KBM-7 (cell line): ENCODE results near the gene ZNF385B.
"Not testable (repeated sequence)": the region's sequence is repeated elsewhere in the genome, so short reads cannot be mapped to it uniquely, and the experiment has no call there.

Experiments used
- DNase-seq: peaks from one replicate; pipeline ENCODE4 v3.0.0-alpha.2; 2015
- in situ Hi-C: fragments of 300-500 bp; cut with MboI; formaldehyde crosslinking; loops from 2 replicates; pipeline ENCODE4 v1.14.3; 2020; ENCODE audit warnings: low sequenced_read_pairs, low pct_unique_long_range_greater_than_20kb, mixed read lengths

The ZNF385B gene

DNA sequence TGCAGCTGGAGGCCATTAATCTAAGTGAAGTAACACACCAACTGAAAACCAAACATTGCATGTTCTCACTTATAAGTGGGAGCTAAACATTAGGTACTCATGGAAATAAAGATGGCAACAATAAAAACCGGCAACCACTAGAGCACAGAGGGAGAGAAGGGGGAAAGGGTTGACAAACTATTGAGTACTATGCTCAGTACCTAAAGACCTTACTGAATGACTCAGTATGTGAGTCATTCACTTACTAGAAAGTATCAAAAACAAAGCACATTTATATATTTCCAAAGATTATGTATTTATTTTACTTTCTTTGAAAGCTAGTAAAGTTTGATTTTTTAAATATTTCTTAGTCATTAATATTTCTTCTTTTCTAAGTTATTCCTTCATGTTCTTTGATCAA is 48.9 kb downstream of the ZNF385B start:
- DNase-seq = no peak
- in situ Hi-C loops = no loop called here

DNA sequence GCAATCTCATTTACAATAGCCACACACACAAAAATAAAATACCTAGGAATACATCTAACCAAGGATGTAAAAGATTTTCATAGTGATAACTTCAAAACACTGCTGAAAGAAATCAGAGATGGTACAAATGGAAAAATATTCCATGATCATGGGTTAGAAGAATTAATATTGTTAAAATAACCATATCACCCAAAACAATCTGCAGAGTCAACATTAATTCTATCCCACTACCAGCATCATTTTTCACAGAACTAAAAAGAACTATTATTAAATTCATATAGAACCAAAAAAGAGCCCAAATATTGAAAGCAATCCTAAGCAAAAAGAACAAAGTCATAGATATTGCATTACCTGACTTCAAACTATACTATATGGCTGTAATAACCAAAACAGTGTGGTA is 50.4 kb downstream of the ZNF385B start:
- DNase-seq = no peak
- in situ Hi-C loops = no loop called here

DNA sequence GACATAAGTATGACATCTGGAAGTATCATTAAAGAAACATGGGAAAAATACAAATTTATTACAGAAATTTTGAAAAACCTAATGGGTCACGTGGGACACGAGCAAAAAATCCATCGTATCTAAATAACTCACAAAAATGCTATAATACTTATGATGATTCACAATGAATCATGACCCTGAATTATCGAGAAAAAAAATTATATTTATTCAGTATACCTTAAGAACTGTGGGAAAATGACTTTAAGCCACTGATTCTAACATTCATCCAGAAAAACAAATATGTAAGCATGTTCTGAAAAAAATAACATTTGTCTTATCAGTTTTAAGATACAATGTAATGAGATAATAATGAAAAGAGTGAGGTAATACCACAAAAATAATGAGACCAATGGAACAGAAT is 51.8 kb downstream of the ZNF385B start:
- in situ Hi-C loops = no loop called here

DNA sequence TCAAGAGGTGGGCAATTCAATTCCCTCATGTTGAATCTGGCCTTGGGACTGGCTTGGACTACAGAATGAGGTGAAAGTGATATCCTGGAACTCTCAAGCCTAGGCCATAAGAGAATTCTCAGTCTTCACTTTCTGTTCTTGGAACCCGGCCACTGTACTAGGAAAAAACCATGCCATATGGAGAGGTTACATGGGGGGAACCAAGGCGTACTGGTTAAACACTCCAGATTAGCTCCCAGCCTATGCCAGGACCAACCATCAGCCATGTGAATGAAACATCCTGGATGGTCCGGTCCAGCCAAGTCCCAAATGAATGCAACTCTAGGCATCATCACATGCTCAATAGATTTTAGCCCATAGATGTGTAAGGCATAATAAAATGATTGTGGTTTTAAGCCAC is 56.4 kb downstream of the ZNF385B start:
- in situ Hi-C loops = no loop called here
- DNase-seq = no peak

More for the DNA sequence above, 51.8 kb downstream of the ZNF385B start:
- DNase-seq = no peak

DNA sequence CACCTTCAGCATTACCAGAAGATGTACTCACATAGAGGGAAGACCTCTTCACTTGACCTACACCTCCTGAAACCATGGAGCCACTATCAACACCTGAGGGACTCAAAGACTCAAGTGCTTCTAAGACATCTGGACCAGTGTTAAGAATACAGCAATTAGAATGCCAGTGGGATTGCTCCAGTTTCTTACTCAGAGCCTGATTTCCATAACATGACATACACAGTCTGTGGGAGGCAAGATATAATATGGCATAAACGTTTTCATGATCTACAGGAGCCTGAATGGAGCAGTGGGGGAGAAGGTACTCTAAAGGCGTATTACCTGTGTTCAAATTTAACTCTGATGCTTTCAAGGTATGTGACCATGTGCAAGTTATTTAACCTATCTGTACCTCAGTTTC is 57.2 kb downstream of the ZNF385B start:
- DNase-seq = no peak
- in situ Hi-C loops = no loop called here

DNA sequence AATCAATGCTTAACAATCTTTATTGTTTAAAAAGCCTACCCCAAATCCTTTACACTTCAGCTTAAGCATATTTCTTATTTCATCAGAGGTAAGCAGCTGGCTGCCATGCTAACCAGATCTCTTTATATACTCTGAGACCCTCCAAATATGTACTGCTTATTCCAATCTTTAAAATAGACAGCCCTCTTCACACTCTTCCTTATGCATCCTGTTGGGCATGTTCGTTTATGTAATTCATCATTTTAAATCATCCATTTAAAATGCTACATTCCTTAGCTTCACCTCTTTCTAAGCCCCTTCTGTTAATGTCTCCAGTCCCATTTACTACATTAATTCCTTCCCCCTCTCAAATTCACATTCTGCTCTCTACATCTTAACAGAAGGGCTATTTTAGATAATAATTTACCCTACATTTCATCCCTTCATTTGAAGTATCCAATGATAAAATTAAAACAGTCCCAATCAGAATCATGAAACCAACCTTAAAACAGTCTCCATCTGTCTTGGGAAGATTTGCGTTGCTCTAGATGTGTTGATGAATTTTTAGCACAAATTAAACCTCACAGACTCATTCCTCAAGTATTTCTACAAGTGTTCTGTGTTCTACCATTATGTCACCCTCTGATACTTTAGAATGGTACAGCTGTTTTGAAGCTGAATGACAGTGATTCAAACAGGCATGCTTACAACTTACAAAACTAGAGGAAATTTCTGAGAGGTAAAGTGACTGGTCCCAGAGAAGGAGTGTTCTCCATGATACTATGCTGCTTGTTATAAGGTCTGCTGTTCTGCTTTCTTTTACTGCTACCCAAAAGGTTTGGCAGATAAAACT is 59.1 kb downstream of the ZNF385B start:
- DNase-seq = no peak
- in situ Hi-C loops = no loop called here

DNA sequence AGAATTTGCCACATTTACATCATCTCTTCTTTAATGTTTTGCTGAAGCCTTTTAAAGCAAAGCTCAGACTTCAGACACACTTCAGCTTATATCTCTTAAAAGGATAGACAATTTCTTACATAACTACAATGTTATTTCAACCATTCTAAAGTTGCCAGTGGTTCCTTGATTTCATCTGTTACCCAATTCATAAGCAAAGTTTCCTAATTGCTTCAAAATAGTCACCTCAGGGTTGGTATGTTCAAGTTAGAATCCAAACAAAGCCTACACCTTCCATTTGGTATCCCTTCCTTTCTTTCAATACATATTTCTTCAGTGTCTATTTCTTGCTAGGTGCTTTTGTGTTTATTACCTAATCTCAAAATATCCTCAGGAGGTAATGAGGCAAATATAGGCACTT is 60.6 kb downstream of the ZNF385B start:
- in situ Hi-C loops = no loop called here
- no peak for DNase-seq

DNA sequence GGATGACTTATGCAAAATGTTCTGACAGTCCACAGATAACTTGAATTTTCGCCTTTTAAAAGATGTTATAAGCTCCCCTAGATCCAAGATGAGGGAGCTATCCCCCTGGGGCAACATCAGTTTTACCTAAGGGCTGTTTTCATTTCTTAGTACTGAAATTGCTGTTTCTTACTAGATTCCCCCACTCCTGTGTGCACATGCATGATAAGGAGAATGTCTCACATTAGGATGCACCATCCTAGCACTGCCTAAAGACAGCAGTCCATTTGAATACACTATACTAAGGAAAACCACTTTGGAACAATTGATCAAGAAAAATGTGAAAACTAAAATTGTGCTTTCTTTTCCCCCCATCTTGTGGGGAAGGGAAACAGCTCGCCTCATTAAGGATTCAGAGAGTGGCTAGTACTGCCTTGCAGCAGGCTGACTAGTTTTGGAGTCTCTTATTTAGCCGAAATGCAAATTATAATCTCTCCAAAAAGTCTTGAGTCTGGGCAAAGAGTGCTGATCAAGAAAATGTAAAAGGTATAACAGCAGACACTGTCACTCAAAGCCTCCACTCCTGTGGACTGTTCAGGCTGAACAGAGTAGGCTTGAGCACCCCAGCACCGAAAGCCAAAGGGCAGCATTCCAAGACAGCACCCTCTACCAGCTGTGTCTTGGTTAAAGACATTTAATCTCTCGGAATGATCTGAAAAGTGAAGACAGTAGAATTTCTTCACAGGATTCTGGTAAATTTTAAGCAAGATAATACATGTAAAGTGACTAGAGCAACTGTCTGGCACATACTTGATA is 65.0 kb downstream of the ZNF385B start:
- no peak for DNase-seq
- in situ Hi-C loops = no loop called here

DNA sequence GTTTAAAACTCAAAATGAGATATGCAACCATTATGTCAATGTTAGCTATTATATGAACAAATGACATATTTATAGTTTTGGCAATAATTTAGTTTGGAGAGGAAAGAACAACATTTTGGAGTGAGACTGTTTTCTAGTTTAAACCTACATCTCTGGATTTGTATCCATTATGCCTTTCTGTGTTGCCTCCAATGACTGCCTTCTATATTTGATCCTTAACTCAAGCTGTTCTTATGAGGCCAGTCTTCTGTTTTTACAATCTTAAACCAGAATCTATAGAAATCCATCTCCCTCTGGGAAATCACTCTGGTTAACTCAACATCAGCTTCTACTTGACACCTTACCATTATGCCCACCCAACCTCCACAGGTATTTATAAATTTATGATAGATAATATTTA is 67.5 kb downstream of the ZNF385B start:
- in situ Hi-C loops = no loop called here
- no peak for DNase-seq

DNA sequence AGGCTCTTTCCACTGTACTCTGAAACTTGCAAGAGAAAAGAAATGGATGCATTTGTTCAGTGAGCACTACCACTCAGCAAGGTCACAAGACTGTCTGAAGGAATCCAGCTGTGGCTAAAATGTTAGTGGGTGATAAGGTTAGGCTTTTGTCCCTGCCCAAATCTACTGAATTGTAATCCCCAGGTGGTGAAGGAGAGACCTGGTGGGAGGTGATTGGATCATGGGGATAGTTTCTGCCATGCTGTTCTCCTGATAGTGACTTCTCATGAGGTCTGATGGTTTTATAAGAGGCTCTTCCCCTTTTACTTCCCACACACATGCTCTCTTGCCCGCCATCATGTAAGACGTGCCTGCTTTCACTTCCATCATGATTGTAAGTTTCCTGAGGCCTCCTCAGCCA is 68.2 kb downstream of the ZNF385B start:
- no peak for DNase-seq
- in situ Hi-C loops = no loop called here

DNA sequence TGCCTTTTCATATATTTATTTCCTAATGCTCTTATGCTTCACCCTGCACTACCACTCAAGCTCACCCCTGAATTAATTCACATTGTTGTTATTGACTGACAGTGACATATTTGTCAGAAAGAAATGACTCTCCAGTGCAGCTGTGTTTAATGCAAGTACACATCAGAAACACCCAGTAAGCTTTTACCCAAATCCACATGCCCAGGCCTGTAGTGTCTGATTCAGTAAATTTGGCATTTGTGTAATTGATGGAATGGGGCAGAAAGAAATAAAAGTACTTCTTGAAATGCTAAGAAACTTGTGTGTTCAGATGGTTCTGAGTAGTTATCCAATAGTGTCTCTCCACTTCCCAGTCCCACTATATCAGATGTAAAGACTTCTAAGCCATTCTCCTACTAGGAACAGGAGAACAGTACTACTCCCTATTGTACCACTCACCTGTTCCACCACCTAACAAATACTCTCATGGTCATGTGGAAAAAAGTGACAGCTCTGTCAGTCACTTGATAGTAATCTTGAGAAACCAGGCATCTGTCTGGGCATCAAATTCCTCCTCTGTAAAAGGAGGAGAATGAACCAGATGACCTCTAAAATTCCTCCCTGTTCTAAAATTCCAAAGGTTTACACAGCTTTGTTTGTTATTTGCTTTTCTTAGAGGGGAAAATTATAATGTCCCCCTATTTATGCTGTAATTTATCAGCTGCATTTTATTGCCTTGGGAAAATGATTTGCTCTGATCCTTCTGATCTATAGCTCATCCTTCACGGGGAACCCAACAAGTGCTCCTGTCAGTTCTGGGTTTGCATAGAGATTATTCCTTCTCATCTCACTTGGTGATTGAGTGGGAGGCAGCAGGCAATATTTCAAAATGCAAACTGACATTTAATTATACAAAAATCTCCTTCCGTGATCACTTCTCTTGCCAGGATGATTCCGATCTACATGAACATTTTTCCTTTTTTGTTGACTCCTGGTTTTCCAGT is 70.9 kb downstream of the ZNF385B start:
- in situ Hi-C loops = no loop called here
- DNase-seq = no peak

DNA sequence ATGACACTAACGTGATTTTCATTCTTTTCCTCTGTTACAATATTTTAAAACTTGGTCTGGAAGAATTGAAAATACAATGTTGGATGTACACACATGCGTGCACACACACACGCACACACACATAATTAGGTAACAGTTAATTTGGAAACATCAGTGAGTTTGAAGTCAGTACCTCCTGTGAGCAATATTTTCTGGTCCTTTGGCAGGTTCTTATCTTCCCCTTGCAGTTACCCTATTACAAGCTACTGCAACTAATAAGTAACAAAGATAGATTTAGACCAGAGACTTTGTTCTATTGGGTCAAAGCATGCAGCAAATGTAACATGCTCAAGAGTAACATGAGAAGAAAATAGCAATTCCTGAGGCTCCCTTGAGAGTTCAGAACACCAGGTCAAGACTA is 73.3 kb downstream of the ZNF385B start:
- DNase-seq = no peak
- in situ Hi-C loops = no loop called here

DNA sequence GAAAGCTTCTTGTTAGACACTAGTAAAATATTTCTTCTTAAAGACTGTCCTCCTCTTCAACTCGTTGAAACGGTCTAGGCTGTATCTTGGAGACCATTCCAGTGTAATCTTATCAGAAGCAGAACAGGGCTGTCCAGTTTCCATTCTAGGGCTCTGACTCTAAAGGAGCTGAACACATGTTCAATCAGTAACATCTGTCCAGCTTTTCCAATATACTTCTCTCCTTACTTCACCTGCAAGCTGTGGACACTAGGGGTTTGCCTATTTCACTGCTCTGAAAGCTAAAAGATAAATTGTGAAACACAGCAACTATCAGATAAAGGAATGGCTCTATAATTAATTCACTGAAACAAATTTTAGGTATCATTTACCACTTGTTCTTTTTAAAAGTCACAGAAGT is 73.8 kb downstream of the ZNF385B start:
- no peak for DNase-seq
- in situ Hi-C loops = no loop called here

DNA sequence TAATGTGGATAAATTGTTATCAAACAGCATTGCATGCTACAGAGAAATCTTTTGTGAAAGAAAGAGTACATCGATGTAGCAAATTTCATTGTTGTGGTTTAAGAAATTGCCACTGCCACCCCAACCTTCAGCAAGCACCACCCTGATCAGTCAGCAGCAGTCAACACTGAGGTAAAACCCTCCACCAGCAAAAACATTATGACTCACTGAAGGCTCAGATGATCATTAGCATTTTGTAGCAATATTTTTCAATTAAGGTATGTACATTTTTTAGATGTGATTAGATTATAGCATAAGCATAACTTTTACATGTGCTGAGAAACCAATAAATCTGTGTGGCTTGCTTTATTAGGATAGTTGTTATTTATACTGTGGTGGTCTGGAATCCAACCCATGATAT is 75.5 kb downstream of the ZNF385B start:
- no peak for DNase-seq
- in situ Hi-C loops = no loop called here

DNA sequence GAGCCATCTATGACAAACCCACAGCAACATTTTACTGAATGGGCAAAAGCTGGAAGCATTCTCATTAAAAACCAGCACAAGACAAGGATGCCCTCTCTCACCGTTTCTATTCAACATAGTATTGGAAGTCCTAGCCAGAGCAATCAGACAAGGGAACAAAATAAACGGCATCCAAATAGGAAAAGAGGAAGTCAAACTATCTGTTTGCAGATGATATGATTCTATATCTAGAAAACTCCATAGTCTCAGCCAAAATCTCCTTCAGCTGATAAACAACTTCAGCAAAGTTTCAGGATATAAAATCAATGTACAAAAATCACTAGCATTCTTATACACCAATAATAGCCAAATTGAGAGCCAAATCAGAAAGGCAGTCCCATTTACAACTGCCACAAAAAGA is 79.1 kb downstream of the ZNF385B start:
- in situ Hi-C loops, DNase-seq: not testable (repeated sequence)

DNA sequence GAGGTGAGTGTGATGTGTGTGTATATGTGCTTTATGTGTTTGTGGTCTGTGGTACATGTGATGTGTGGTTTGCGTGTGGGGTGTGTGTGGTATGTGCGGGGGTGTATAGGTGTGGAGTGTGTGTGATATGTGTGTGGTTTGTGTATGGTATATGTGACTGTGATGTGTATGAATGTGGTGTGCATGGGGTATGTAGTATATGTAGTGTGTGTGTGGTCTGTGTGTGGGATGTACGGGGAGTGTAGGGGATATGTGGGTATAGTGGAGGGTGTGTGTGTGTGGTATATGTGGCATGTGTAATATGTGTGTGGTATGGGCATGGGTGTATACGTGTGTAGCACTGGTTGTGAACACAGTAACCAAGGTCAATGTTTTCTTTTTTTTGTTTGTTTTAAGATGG is 87.4 kb downstream of the ZNF385B start:
- in situ Hi-C loops = no loop called here
- DNase-seq = no peak

DNA sequence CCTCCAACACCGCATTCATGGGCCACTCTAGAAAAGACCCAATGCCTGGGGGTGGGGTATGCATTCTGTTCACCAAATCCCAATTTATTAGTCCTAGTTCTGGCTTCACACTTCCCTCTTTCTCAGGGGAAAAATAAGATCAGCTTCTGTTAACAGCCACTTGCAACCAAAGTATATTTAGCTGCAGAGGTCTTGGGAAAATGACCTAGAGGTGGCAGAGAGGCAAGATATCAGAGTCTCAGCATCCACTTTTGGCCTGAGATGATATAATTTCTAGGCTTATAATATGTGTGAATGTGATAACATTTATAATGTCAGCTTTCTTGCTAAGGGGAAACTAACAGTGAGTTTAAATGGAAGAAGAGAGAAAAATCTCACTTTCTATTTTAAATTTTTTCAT is 89.1 kb downstream of the ZNF385B start:
- in situ Hi-C loops = no loop called here
- DNase-seq = no peak

DNA sequence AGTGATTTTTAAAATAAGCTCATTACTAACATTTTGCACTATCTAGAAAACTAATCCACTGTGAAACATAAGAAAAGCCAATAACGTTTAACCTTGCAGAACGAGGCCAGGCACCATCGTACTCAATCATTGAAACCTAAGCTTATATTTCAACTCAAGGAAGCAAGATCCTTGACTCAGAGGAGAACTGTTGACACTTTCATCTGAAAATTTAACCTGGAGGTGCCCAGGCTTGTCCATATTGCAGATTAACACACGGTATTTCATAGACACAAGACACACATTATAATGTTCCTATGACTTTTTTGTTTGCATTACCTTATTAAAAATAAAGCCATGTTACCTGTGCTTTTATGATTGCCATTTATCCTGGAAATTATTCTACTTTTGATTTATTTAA is 89.6 kb downstream of the ZNF385B start:
- in situ Hi-C loops = no loop called here

DNA sequence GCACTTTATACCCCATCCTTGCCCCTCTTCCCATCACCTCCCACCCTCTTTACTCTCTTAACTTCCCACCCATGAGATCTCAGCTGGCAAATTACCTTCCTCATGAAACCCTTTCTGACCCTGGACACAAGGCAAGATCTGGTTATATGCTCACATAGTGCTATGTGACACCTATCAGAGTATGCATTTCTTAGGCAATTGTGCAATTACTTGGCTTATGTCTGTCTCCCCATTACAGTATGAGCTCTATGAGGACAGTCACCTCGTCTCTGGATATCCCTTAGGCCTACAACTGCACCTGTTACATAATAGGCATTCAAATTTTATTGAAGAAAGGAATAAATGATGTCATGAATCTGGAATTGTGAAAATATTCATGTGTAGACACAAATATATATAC is 91.4 kb downstream of the ZNF385B start:
- in situ Hi-C loops = no loop called here

More for the DNA sequence above, 89.6 kb downstream of the ZNF385B start:
- no peak for DNase-seq

More for the DNA sequence above, 91.4 kb downstream of the ZNF385B start:
- DNase-seq = no peak
